SK-N-MC (cell line): Measurements from ENCODE around the gene RPS6KA5.

Experiments
- DNase-seq: peaks from one replicate; pipeline ENCODE4 v3.0.0-alpha.2; 2011; ENCODE audit warnings: low read depth, low spot score
- H3K27ac ChIP-seq: fragments of 200-600 bp; sonication (generic); 2 replicates; pipeline ENCODE4 v1.5.1; 2016; ENCODE audit warnings: mixed run types
- H3K36me3 ChIP-seq: fragments of 200-600 bp; sonication (generic); 2 replicates; pipeline ENCODE4 v1.6.1; 2017; ENCODE audit warnings: antibody characterized with exemption, low read length, mixed read lengths; ENCODE audit not compliant: insufficient read depth
- H3K4me3 ChIP-seq: fragments of 200-600 bp; sonication (generic); 2 replicates; pipeline ENCODE4 v1.5.1; 2016
- H3K9ac ChIP-seq: fragments of 200-600 bp; sonication (generic); 2 replicates; pipeline ENCODE4 v1.8.0; 2017; ENCODE audit warnings: mixed run types, mixed read lengths; ENCODE audit not compliant: insufficient read length
- H3K9me3 ChIP-seq: fragments of 200-600 bp; sonication (generic); 2 replicates; pipeline ENCODE4 v1.6.1; 2017; ENCODE audit warnings: low read depth, mild to moderate bottlenecking, antibody characterized with exemption, low read length, moderate library complexity, mixed read lengths
- EZH2 ChIP-seq: fragments of 200-600 bp; sonication (generic); IDR thresholded peaks from one replicate; pipeline ENCODE4 v1.6.1; 2017; ENCODE audit warnings: antibody characterized with exemption
- FOXP2 ChIP-seq: optimal IDR thresholded peaks from 2 replicates; pipeline ENCODE3; 2011; ENCODE audit warnings: mild to moderate bottlenecking, moderate library complexity; ENCODE audit not compliant: insufficient read depth; ENCODE audit errors: extremely low read length, control extremely low read depth
- POLR2AphosphoS5 ChIP-seq: IDR thresholded peaks from 2 replicates; pipeline ENCODE4 v1.6.1; 2012; ENCODE audit warnings: mild to moderate bottlenecking, low read depth, low read length, borderline replicate concordance

The RPS6KA5 gene

DNA sequence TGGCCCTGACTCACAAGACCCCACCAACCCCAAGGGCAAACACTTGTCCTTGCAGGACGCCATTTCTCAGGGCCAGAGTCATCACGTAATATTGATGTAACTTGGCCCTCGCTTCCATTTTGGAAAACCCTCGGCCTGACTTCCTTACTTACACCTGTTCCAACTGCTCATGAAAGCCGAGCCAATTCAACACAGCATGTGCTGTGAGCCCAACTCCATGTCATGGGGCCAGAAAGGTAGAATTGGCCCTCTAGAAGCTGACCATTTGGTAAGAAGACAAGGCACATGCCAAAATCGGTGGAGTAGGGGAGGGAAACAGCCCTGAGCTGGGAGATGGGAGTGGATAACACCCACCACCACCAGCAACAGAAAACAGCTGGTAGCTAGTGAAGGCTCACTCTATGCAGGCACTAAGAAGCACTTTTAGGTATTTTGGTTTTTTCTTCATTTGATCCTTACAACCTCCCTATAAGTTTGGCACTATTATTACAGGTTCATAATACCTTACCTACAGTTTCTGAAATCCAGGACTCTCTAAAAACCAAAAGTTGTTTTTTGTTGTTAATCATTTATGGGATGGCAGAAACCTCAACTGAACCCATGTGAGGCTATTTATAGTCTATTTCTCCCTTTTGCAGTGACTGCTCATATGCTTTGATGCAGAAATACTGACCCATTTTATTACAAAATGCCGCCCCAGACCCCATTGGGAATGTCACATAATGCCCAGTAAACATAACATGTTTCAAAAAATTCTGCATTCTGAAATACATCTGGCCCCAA is 250.7 kb downstream of the RPS6KA5 start:
- no peaks in the 10 kb centered on the region for H3K9me3 ChIP-seq
- no peak for DNase-seq
- H3K27ac ChIP-seq: no peak overlapping the region
- TF ChIP-seq FOXP2 (no peak), POLR2AphosphoS5 (no peak), EZH2 (no peak)
- no peak overlapping the region for H3K4me3 ChIP-seq
- H3K9ac ChIP-seq: no peak overlapping the region
- H3K36me3 ChIP-seq: no peaks in the 10 kb centered on the region

DNA sequence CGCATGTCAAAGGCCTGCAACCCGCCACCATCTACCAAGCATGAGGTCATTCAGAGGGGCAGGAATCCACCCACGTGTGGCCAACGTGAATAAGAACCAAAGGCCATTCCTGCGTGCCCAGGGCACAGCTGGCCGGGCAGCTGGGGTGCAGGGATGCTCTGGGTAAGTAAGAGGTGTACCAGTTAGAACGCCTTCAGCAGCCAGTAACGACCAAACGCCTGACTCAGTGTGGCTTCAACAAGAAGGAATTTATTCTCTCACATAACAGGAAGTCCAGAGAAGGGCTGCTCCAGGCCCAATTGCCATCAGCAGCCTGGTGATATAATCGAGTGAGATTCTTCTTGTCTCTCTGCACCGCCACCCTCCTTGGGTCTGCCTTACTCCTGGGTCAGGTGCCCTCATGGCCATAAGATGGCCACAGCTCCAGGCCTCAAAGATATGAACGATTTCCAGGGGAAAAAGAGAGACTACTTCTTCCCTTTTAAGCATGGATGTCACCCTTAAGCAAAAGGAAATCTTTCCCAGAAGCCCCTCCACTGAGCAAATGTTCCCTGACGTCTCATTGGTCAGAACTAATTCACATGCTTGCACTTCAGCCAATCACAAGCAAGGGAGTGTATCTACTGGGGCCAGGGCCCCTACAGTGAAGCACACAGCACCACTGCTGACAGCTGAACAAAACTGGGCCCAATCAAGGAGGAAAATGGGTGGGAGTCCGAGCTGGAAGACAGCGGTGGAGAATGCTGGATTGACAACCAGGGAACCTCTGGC is 251.5 kb downstream of the RPS6KA5 start:
- TF ChIP-seq FOXP2 (no peak), POLR2AphosphoS5 (no peak), EZH2 (no peak)
- no peaks in the 10 kb centered on the region for H3K36me3 ChIP-seq
- no peak overlapping the region for H3K9ac ChIP-seq
- no peak overlapping the region for H3K27ac ChIP-seq
- no peak for DNase-seq
- H3K4me3 ChIP-seq: no peak overlapping the region
- H3K9me3 ChIP-seq: no peaks in the 10 kb centered on the region

DNA sequence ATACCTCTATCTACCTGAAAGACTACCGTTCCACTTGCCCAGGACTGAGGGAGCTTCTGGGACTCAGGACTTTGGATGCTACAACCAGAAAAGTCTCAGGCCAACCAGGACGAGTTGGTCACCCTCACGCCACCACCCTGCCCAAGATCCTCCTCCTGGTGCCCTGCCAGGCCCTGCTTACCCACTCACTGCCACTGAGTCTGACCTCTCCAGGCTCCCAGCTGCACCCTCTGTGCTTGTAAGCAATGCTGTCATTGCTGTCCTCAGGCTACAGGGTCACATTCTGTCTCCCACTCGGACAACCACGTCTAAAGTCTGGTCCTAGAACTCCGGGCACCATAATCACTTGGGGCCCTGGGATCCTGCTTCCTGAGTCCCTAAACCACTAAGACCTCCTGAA is 253.4 kb downstream of the RPS6KA5 start:
- no peak for TF ChIP-seq FOXP2
- TF ChIP-seq POLR2AphosphoS5: no peak
- no peak for TF ChIP-seq EZH2
- no peaks in the 10 kb centered on the region for H3K36me3 ChIP-seq

DNA sequence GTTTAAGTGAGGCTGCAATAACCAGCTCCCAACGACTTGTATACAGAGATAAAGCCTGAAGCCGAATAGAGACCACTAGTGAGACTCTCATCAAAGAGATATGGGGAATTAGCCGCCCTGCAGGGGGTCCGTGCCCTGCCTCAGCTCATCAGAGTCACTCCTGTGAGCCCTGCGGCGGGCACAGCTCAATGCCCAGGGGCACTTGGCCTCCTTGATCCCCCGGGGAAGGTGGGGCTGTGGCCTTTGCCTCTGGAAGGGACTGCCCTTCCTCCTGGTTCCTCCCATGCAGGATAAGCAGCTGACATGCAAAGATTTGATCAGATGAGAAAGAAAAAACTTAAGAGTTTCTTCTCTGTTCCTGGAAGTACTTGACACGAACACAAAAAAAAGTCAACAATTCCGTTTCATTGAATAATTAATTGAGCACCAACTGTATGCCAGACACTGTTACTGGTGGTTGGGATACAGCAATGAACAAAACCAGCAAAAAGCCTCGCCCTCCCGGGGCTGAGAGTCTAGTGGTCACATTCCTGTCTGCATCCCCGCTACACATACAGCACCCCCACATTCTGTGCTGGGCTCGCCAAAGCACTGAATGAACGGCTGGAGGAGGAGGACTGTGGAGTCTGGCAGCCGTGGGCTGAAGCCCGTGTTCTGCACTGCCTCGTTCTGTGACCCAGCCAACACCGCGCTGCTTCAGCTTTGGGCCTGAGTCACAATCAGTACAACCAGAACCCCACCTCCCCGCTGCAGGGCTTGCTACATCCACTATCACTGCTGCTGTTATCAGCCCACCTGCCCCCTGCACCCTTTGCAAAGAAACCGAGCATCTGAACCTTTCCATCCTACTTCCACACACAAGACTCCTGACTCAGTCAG is 254.5 kb downstream of the RPS6KA5 start:
- H3K9ac ChIP-seq: no peak overlapping the region
- TF ChIP-seq FOXP2: no peak
- no peak overlapping the region for H3K4me3 ChIP-seq
- no peaks in the 10 kb centered on the region for H3K9me3 ChIP-seq
- H3K27ac ChIP-seq: no peak overlapping the region
- no peak for DNase-seq
- no peaks in the 10 kb centered on the region for H3K36me3 ChIP-seq

More for the DNA sequence above, 253.4 kb downstream of the RPS6KA5 start:
- H3K9me3 ChIP-seq: no peaks in the 10 kb centered on the region
- no peak overlapping the region for H3K27ac ChIP-seq
- no peak for DNase-seq
- H3K4me3 ChIP-seq: no peak overlapping the region
- H3K9ac ChIP-seq: no peak overlapping the region

DNA sequence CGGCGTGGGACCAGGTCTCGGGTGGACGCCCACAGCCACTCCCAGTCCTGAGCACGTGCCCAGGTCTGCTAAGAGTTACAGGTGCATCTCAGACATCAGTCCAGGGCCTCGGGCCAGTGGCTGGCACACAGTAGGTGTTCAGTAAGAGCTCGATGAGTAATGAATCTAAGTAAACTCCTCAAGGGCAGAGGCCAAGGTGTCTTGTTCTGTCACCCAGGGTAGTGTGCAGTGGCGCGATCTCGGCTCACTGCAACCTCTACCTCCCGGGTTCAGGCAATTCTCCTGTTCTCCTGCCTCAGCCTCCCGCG is 255.4 kb downstream of the RPS6KA5 start:
- TF ChIP-seq FOXP2 (no peak), EZH2 (no peak), POLR2AphosphoS5 (no peak)
- no peaks in the 10 kb centered on the region for H3K36me3 ChIP-seq
- H3K27ac ChIP-seq: no peak overlapping the region
- H3K4me3 ChIP-seq: no peak overlapping the region
- no peak overlapping the region for H3K9ac ChIP-seq
- H3K9me3 ChIP-seq: no peaks in the 10 kb centered on the region
- no peak for DNase-seq

DNA sequence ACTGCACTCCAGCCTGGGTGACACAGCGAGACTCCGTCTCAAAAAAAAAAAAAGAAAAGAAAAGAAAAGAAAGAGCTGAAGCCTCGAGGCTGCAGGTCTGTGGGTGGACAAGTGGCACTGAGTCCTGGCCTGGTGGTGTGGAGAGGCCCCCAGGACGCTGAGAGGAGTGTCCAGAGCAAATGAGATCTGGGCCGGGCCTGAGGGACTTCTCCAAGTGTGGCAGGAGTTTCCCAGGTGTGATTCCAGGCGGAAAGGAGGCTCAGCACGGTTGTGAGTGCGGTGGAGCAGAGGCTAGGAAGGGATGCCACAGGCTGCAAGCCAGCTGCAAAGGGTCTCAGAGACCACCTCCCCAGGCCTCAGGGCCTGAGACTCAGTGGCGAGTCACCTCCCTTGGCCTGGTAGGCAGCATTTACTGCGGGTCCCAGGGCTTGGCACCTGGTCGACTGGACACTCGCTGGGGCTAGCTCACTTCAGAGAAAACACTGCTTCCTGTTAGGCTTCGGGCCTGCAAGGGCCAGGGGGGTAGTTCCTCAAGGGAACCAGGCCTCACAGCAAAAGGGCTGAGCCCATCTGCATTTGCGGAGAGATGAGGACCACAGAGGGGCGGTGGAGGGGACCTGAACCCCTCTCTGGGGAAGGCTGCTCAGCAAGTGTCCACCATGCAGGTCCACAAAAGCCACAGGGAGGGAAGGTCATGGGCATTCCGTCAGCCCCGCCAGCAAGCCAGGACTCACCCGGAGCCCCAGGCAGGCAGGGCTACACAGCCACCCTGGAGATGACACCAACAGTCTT is 256.0 kb downstream of the RPS6KA5 start:
- DNase-seq: no peak
- no peak overlapping the region for H3K4me3 ChIP-seq
- H3K9me3 ChIP-seq: no peaks in the 10 kb centered on the region
- H3K36me3 ChIP-seq: no peaks in the 10 kb centered on the region
- no peak overlapping the region for H3K27ac ChIP-seq
- H3K9ac ChIP-seq: no peak overlapping the region
- no peak for TF ChIP-seq POLR2AphosphoS5
- TF ChIP-seq FOXP2: no peak
- TF ChIP-seq EZH2: no peak

DNA sequence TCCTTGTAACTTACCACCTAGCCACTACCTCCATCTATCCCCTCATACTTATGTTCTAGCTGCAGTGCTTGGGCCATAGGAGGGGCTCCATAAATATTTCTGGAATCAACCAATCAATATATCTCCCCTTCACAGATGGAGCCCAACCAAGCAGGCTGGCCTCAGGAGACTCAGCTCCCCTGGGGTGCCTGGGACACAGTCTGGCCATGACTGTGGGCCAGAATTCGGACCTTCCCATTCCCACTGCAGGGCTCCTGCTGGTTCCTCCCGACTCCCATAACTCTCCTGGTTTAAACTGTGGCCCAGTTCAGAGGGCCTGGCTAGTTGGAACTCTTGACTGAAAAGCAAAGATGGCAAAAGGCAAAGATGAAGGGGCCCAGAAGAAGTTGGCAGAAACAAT is 257.2 kb downstream of the RPS6KA5 start:
- no peak for DNase-seq
- Histone ChIP-seq H3K4me3 (no peak overlapping the region), H3K36me3 (no peaks in the 10 kb centered on the region), H3K9me3 (no peaks in the 10 kb centered on the region), H3K27ac (no peak overlapping the region), H3K9ac (no peak overlapping the region)
- TF ChIP-seq POLR2AphosphoS5 (no peak), FOXP2 (no peak), EZH2 (no peak)

DNA sequence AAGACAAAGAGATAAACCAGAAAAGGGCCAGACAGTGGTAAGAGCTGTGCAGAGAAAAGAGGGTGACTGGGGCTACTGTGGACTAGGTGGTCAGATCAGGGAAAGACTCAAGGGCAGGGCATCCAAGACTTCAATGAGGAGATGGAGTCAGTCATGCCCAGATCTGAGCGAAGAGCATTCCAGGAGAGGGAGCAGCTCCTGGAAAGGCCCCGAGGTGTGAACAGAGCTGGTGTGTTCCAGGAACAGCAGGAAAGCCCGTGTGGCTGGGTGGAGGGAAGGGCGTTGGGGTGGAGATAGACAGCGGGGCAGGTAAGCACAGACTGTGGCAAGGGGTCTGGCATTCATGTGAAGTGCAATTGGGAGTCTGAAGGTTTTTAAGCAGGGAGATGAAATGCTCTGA is 261.0 kb downstream of the RPS6KA5 start:
- H3K9ac ChIP-seq: no peak overlapping the region
- no peak overlapping the region for H3K27ac ChIP-seq
- no peaks in the 10 kb centered on the region for H3K36me3 ChIP-seq
- no peaks in the 10 kb centered on the region for H3K9me3 ChIP-seq
- no peak for TF ChIP-seq POLR2AphosphoS5
- no peak for TF ChIP-seq EZH2
- TF ChIP-seq FOXP2: no peak
- no peak for DNase-seq
- H3K4me3 ChIP-seq: no peak overlapping the region

DNA sequence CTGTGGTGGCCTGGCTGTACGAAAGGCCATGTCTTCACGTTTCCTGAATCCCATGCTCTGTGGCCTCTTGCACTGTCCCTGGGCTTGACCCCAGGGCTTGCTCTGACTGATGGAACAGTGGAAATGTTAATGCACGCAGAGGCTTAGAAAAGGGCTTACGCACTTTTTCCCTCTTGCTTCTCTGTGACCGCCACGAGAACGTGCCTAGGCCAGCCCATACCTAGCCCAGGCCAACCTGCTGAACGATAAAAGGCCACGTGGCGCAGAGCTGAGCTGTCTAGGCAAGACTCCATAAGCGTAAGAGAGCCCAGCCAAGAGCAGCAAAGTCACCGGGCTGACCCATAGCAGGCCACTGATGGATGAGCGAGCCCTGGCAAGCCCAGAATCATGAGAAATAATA is 262.5 kb downstream of the RPS6KA5 start:
- no peak overlapping the region for H3K4me3 ChIP-seq
- no peaks in the 10 kb centered on the region for H3K9me3 ChIP-seq
- no peak for DNase-seq
- H3K9ac ChIP-seq: no peak overlapping the region
- H3K27ac ChIP-seq: no peak overlapping the region
- TF ChIP-seq POLR2AphosphoS5: no peak
- TF ChIP-seq FOXP2: no peak
- TF ChIP-seq EZH2: no peak
- H3K36me3 ChIP-seq: no peaks in the 10 kb centered on the region
